Body of pancreas (tissue), 4 donors: ENCODE data around the gene SCN2B.

Experiments used
- POLR2A ChIP-seq, 3 donors: fragments of 450-650 bp; IDR thresholded peaks; one replicate each; pipeline ENCODE4 v1.6.1; 2016; ENCODE audit warnings: antibody characterized with exemption in 3 of 3, mild to moderate bottlenecking in 2 of 3
- TF ChIP-seq, protein P1 (sequence below), 7 experiments: fragments of 450-650 bp in 4 of 7; fragments of 200-600 bp in 3 of 7; sonication (generic) in 3 of 7; IDR thresholded peaks; one replicate each; pipeline ENCODE4 v1.5.1; 2016 to 2019; ENCODE audit warnings: antibody characterized with exemption in 7 of 7

DNA sequence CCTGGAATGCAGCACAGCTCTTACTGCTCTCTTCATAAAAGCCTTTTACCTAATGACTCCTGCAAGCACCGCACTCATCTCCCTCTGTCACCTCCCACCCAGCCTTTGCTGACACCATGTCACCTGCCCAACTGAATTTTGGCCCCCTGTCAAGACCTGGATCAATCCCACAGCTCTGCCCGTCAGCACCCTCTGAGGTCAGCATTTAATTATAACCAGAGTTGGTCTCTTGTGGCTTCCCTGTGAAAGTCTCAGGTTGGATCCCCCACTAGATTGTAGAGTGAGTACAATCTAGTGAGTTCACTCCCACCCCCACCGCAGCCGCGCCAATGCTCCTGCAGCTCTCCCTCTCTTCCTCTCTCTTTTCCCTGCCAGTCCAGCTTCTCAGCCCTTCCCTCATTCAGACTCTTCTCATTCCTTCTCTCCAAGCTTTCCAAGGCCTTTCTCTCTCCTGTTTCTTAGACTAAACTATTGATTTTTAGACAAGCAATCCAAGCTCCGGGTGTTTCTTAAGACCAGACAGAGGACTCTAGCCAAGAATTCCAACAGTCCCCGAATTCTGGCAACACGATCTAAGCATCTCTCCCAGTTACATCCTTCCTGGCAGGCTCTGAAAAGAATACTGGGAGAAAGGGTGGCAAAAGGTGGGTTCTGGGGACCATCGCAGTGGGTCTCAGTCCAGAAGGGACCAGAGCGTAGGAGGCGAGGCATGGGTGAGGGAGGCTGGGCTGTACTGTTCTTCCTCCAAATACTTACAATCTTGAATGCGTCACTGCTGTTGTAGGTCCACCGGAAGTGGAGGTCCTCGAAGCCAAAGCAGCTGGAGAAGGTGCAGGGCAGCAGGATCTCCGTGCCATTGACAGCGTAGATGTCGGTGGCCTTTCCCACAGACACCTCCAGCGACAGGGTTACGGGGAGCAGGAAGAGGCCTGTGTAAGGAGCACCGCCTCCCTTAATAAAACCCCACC, 31.9 kb downstream of the SCN2B start:
- TF ChIP-seq, protein P1, sequence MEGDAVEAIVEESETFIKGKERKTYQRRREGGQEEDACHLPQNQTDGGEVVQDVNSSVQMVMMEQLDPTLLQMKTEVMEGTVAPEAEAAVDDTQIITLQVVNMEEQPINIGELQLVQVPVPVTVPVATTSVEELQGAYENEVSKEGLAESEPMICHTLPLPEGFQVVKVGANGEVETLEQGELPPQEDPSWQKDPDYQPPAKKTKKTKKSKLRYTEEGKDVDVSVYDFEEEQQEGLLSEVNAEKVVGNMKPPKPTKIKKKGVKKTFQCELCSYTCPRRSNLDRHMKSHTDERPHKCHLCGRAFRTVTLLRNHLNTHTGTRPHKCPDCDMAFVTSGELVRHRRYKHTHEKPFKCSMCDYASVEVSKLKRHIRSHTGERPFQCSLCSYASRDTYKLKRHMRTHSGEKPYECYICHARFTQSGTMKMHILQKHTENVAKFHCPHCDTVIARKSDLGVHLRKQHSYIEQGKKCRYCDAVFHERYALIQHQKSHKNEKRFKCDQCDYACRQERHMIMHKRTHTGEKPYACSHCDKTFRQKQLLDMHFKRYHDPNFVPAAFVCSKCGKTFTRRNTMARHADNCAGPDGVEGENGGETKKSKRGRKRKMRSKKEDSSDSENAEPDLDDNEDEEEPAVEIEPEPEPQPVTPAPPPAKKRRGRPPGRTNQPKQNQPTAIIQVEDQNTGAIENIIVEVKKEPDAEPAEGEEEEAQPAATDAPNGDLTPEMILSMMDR (IDR thresholded peaks at IDR 0.05), result no peak
- TF ChIP-seq POLR2A (IDR thresholded peaks at IDR 0.05), result no peak
